ENCODE data around the gene ARMC2.

The ARMC2 gene

GRCh38 chr6:108957221-108957620 lies 109.0 kb downstream of the ARMC2 start:
- TF ChIP-seq CTCF (IDR thresholded peaks at IDR 0.05; ENCODE audit: low read depth, low read length): no peak
- H3K4me3 ChIP-seq (replicated peaks in 1 of 2; ENCODE audit: low read depth in 2 of 2, low read length in 2 of 2): no peak overlapping the region
- DNase-seq (ENCODE audit: low read depth in 2 of 2): no peak

- no peak overlapping the region for H3K4me3 ChIP-seq (replicated peaks in 1 of 2; ENCODE audit: low read depth in 2 of 2, low read length in 2 of 2)
- no peak for TF ChIP-seq CTCF (IDR thresholded peaks at IDR 0.05; ENCODE audit: low read depth, low read length)
- DNase-seq (ENCODE audit: low read depth in 2 of 2): no peak
These were observed 110.9 kb downstream of the ARMC2 start for GRCh38 chr6:108958900-108959770.

- no peak for TF ChIP-seq CTCF (IDR thresholded peaks at IDR 0.05; ENCODE audit: low read depth, low read length)
- no peak for DNase-seq (ENCODE audit: low read depth in 2 of 2)
These were observed 111.9 kb downstream of the ARMC2 start for GRCh38 chr6:108959972-108960582.

GRCh38 chr6:108960601-108961000 lies 112.4 kb downstream of the ARMC2 start:
- peak; percentile 44 to 63 for DNase-seq (ENCODE audit: low read depth in 2 of 2)
- no peak overlapping the region for H3K4me3 ChIP-seq (replicated peaks in 1 of 2; ENCODE audit: low read depth in 2 of 2, low read length in 2 of 2)
- TF ChIP-seq CTCF (IDR thresholded peaks at IDR 0.05; ENCODE audit: low read depth, low read length): no peak

More at GRCh38 chr6:108959972-108960582, 111.9 kb downstream of the ARMC2 start:
- no peak overlapping the region for H3K4me3 ChIP-seq (replicated peaks in 1 of 2; ENCODE audit: low read depth in 2 of 2, low read length in 2 of 2)

GRCh38 chr6:108961077-108961476 lies 112.9 kb downstream of the ARMC2 start:
- DNase-seq (ENCODE audit: low read depth in 2 of 2): no peak
- no peak overlapping the region for H3K4me3 ChIP-seq (replicated peaks in 1 of 2; ENCODE audit: low read depth in 2 of 2, low read length in 2 of 2)

GRCh38 chr6:108961985-108962384 lies 113.8 kb downstream of the ARMC2 start:
- peak; percentile 87 to 90 for DNase-seq (ENCODE audit: low read depth in 2 of 2)
- TF ChIP-seq CTCF (IDR thresholded peaks at IDR 0.05; ENCODE audit: low read depth, low read length): no peak

More at GRCh38 chr6:108961077-108961476, 112.9 kb downstream of the ARMC2 start:
- no peak for TF ChIP-seq CTCF (IDR thresholded peaks at IDR 0.05; ENCODE audit: low read depth, low read length)

More at GRCh38 chr6:108961985-108962384, 113.8 kb downstream of the ARMC2 start:
- H3K4me3 ChIP-seq (replicated peaks in 1 of 2; ENCODE audit: low read depth in 2 of 2, low read length in 2 of 2): no peak overlapping the region

Measured in cardiac fibroblast (primary cell).